HepG2 (cell line): ENCODE measurements around the gene C2orf49. TPM values are rescaled to one million over a fixed set of nuclear protein-coding genes. Genes with fewer than 3 reads are reported as not detected.

Experiments
- ARHGAP35 ChIP-seq: sonication (generic); formaldehyde crosslinking; IDR thresholded peaks from 2 replicates; pipeline ENCODE4 v1.9.0; 2022; ENCODE audit warnings: mild to moderate bottlenecking, inconsistent platforms, moderate library complexity, missing genetic modification reagents, borderline replicate concordance
- BRD4 ChIP-seq: sonication (generic); formaldehyde crosslinking; IDR thresholded peaks from 2 replicates; pipeline ENCODE4 v1.4.0; 2020; ENCODE audit warnings: missing genetic modification reagents
- CEBPG ChIP-seq: IDR thresholded peaks from 2 replicates; pipeline ENCODE4 v1.6.1; 2016
- ETV6 ChIP-seq: sonication (generic); formaldehyde crosslinking; conservative IDR thresholded peaks from 2 replicates; pipeline ENCODE4 v1.4.0; 2020; ENCODE audit warnings: missing genetic modification reagents
- HOXD1 ChIP-seq: sonication (generic); formaldehyde crosslinking; IDR thresholded peaks from 2 replicates; pipeline ENCODE4 v1.5.0; 2020; ENCODE audit warnings: missing genetic modification reagents
- MXD3 ChIP-seq: IDR thresholded peaks from 2 replicates; pipeline ENCODE4 v1.6.1; 2016; ENCODE audit warnings: mild to moderate bottlenecking, missing biosample characterization, missing genetic modification reagents
- RARG ChIP-seq: sonication (generic); formaldehyde crosslinking; IDR thresholded peaks from 2 replicates; pipeline ENCODE4 v1.4.0; 2020; ENCODE audit warnings: low read depth, mild to moderate bottlenecking, missing genetic modification reagents
- RELA ChIP-seq: sonication (generic); formaldehyde crosslinking; IDR thresholded peaks from 2 replicates; pipeline ENCODE4 v1.4.0; 2020; ENCODE audit warnings: missing genetic modification reagents
- SSRP1 ChIP-seq: IDR thresholded peaks from 2 replicates; pipeline ENCODE4 v1.6.1; 2016; ENCODE audit warnings: control low read depth
- TCF12 ChIP-seq, 2 experiments: fragments of 450-650 bp in 1 of 2; sonication (generic) in 1 of 2; formaldehyde crosslinking in 1 of 2; IDR thresholded peaks; 2 replicates each; pipeline versions ENCODE4 v1.6.1 to v1.8.0; 2017 to 2022; ENCODE audit warnings: antibody characterized with exemption in 1 of 2, mild to moderate bottlenecking in 1 of 2, missing genetic modification reagents in 1 of 2, moderate library complexity in 1 of 2
- YEATS2 ChIP-seq: sonication (generic); formaldehyde crosslinking; IDR thresholded peaks from 2 replicates; pipeline ENCODE4 v1.4.0; 2020; ENCODE audit warnings: missing genetic modification reagents, borderline replicate concordance
- ZBTB25 ChIP-seq: IDR thresholded peaks from 2 replicates; pipeline ENCODE4 v1.6.1; 2018; ENCODE audit warnings: missing genetic modification reagents
- ZMYM4 ChIP-seq: sonication (generic); formaldehyde crosslinking; IDR thresholded peaks from 2 replicates; pipeline ENCODE4 v1.8.1; 2023; ENCODE audit warnings: mild to moderate bottlenecking, missing genetic modification reagents
- ZNF205 ChIP-seq: IDR thresholded peaks from 2 replicates; pipeline ENCODE4 v1.6.1; 2018; ENCODE audit warnings: missing biosample characterization, missing genetic modification reagents
- ZNF746 ChIP-seq: sonication (generic); formaldehyde crosslinking; IDR thresholded peaks from 2 replicates; pipeline ENCODE4 v1.8.0; 2022; ENCODE audit warnings: mild to moderate bottlenecking, missing genetic modification reagents
- ZNF891 ChIP-seq: sonication (generic); formaldehyde crosslinking; IDR thresholded peaks from 2 replicates; pipeline ENCODE4 v1.5.0; 2020; ENCODE audit warnings: mild to moderate bottlenecking, missing genetic modification reagents
- polyA plus RNA-seq, 8 experiments: library from polyadenylated mRNA; depleted of rRNA in 3 of 8; stranded (reverse) in 7 of 8; unstranded in 1 of 8; fragments of >200 nt; fragmentation: Illumina TruSeq in 4 of 8; extraction: Trizol in 4 of 8; gene quantifications; 2 replicates each; pipeline versions ENCODE4 v1.2.1 to v1.2.3, GENCODE V29; 2011 to 2016; ENCODE audit warnings: low read depth in 4 of 8, missing spikeins in 1 of 8, mixed read lengths in 1 of 8; ENCODE audit not compliant: insufficient read depth in 1 of 8
- total RNA-seq, 5 experiments: library from RNA; depleted of rRNA; stranded (reverse); fragments of >200 nt; fragmentation: Illumina TruSeq; extraction: Trizol; gene quantifications; 2 replicates each; pipeline ENCODE4 v1.2.3, GENCODE V29; 2016; ENCODE audit warnings: low read depth in 1 of 5
- TF ChIP-seq, protein P1 (sequence below), 2 experiments: sonication (generic) in 1 of 2; formaldehyde crosslinking in 1 of 2; IDR thresholded peaks; 2 replicates each; pipeline versions ENCODE4 v1.6.1 to v1.9.0; 2014 to 2022; ENCODE audit warnings: antibody characterized with exemption in 1 of 2, borderline replicate concordance in 1 of 2, inconsistent platforms in 1 of 2, low read depth in 1 of 2, missing genetic modification reagents in 1 of 2
- TF ChIP-seq, protein P2 (sequence below): sonication (generic); formaldehyde crosslinking; IDR thresholded peaks from 2 replicates; pipeline ENCODE4 v1.4.0; 2020; ENCODE audit warnings: mild to moderate bottlenecking, missing genetic modification reagents, borderline replicate concordance
- TF ChIP-seq, protein P3 (sequence below): IDR thresholded peaks from 2 replicates; pipeline ENCODE4 v1.6.1; 2016; ENCODE audit warnings: low read depth, borderline replicate concordance

The C2orf49 gene
- total and polyA plus RNA-seq, 2 of the 13 experiments (the other 11 are each of a cell fraction or from before 2014, with no cell fraction given), result 24.7 to 28.8 TPM

DNA sequence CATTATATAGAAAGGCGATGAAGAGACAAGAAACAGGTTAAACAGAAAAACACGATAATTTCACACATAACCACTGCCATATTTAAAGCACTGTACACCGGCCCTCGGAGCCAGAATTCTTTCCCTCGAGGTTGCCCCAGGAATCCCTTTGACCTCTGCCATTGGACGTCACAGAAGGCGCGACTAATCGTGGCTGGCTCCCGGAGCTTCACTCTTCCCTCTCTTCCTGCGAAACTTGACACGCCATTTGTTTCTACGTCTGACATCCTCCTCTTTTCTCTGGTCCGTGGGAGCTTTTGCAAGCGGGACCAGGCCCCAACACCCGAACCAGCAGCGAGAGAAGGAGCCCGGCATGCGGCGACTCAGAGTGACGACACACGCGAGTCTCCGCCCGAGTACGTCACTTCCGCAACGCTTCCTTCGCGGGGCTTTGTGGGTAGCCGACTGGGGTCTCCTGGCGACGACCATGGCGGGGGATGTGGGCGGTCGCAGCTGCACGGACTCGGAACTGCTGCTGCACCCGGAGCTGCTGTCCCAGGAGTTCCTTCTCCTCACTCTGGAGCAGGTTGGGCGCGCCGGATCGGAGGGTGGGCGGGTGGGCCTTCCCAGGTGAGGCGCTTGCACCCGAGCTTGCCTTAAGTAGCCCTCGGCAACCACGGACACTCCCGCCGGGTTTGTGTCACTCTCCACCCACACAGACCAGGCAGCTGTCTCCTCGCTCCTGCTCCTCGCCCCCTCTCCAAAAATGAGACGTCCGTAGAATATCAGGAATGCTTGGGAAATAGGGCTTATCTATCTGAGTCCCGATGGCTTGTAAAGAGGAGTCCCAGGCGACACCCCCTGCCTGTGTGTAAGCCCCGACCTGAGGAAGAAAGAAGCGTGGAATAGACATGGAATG is at the start of gene C2orf49 (continued):
- TF ChIP-seq ZNF891 (CRISPR knock-in tag), result peak; percentile 68; the same call in 1 of the 2 replicates
- TF ChIP-seq HOXD1 (CRISPR knock-in tag), result no peak
- no peak; the same call in 1 of the 2 replicates for TF ChIP-seq ETV6 (CRISPR knock-in tag)
- TF ChIP-seq, protein P1, sequence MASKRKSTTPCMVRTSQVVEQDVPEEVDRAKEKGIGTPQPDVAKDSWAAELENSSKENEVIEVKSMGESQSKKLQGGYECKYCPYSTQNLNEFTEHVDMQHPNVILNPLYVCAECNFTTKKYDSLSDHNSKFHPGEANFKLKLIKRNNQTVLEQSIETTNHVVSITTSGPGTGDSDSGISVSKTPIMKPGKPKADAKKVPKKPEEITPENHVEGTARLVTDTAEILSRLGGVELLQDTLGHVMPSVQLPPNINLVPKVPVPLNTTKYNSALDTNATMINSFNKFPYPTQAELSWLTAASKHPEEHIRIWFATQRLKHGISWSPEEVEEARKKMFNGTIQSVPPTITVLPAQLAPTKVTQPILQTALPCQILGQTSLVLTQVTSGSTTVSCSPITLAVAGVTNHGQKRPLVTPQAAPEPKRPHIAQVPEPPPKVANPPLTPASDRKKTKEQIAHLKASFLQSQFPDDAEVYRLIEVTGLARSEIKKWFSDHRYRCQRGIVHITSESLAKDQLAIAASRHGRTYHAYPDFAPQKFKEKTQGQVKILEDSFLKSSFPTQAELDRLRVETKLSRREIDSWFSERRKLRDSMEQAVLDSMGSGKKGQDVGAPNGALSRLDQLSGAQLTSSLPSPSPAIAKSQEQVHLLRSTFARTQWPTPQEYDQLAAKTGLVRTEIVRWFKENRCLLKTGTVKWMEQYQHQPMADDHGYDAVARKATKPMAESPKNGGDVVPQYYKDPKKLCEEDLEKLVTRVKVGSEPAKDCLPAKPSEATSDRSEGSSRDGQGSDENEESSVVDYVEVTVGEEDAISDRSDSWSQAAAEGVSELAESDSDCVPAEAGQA (IDR thresholded peaks at IDR 0.05; ENCODE audit: low read depth), result peak; percentile 96
- TF ChIP-seq, protein P1 (CRISPR knock-in tag; IDR thresholded peaks at IDR 0.05; ENCODE audit: borderline replicate concordance), result no peak
- peak; percentile 93; the same call in 1 of the 2 replicates for TF ChIP-seq YEATS2
- TF ChIP-seq RELA (CRISPR knock-in tag), result 0 out of 2 replicates have a peak, but pooled peaks have one; percentile 23
- no peak for TF ChIP-seq SSRP1 (CRISPR knock-in tag)
- TF ChIP-seq ZNF746 (CRISPR knock-in tag), result no peak
- TF ChIP-seq ZNF205 (CRISPR knock-in tag), result peak; percentile 49; the same call in 1 of the 2 replicates
- no peak for TF ChIP-seq TCF12 (IDR thresholded peaks at IDR 0.05)
- TF ChIP-seq TCF12 (CRISPR knock-in tag; IDR thresholded peaks at IDR 0.05), result no peak; the same call in 1 of the 2 replicates
- TF ChIP-seq ZMYM4 (CRISPR knock-in tag), result peak; percentile 95
- peak; percentile 81; the same call in 1 of the 2 replicates for TF ChIP-seq ZBTB25 (CRISPR knock-in tag)
- peak; percentile 79; the same call in 1 of the 2 replicates for TF ChIP-seq RARG (CRISPR knock-in tag)
- TF ChIP-seq, protein P2, sequence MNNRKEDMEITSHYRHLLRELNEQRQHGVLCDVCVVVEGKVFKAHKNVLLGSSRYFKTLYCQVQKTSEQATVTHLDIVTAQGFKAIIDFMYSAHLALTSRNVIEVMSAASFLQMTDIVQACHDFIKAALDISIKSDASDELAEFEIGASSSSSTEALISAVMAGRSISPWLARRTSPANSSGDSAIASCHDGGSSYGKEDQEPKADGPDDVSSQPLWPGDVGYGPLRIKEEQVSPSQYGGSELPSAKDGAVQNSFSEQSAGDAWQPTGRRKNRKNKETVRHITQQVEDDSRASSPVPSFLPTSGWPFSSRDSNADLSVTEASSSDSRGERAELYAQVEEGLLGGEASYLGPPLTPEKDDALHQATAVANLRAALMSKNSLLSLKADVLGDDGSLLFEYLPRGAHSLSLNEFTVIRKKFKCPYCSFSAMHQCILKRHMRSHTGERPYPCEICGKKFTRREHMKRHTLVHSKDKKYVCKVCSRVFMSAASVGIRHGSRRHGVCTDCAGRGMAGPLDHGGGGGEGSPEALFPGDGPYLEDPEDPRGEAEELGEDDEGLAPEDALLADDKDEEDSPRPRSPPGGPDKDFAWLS (CRISPR knock-in tag), result no peak
- peak; percentile 62; the same call in 1 of the 2 replicates for TF ChIP-seq CEBPG (CRISPR knock-in tag)
- peak; percentile 49; the same call in 1 of the 2 replicates for TF ChIP-seq BRD4 (CRISPR knock-in tag)
- TF ChIP-seq, protein P3, sequence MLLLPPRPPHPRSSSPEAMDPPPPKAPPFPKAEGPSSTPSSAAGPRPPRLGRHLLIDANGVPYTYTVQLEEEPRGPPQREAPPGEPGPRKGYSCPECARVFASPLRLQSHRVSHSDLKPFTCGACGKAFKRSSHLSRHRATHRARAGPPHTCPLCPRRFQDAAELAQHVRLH, result peak; percentile 62; the same call in 1 of the 2 replicates
- TF ChIP-seq MXD3 (CRISPR knock-in tag), result peak; percentile 78; the same call in 1 of the 2 replicates
- TF ChIP-seq ARHGAP35 (CRISPR knock-in tag), result no peak
